Keratinocyte (primary cell): ENCODE data around the gene ANO10.

Experiments
- CTCF ChIP-seq, 3 experiments: IDR thresholded peaks in 1 of 3; conservative IDR thresholded peaks in 1 of 3; optimal IDR thresholded peaks in 1 of 3; 2 replicates in 2 of 3; 3 replicates in 1 of 3; pipeline versions ENCODE3 to v1.5.1; 2011; ENCODE audit warnings: low read length in 3 of 3, mild to moderate bottlenecking in 3 of 3, moderate library complexity in 2 of 3, control low read depth in 1 of 3, inconsistent platforms in 1 of 3; ENCODE audit not compliant: insufficient read depth in 2 of 3; ENCODE audit errors: extremely low read depth in 1 of 3
- EZH2 ChIP-seq: IDR thresholded peaks from one replicate; pipeline ENCODE4 v1.6.1; 2012; ENCODE audit warnings: inconsistent platforms, mild to moderate bottlenecking, low read length, moderate library complexity

GRCh38 chr3:43523454-43524053 is 98.3 kb downstream of the ANO10 start:
- TF ChIP-seq CTCF (optimal IDR thresholded peaks at IDR 0.05 in 1 of 3, IDR thresholded peaks at IDR 0.05 in 1 of 3, conservative IDR thresholded peaks at IDR 0.05 in 1 of 3; ENCODE audit: extremely low read depth in 1 of 3, insufficient read depth in 2 of 3, low read length in 3 of 3) (no peak), EZH2 (no peak)
